H1 (cell line): Measurements from ENCODE around the gene OSBPL3. TPM values are rescaled to one million over a fixed set of nuclear protein-coding genes. Genes with fewer than 3 reads are reported as not detected.

Source experiments
- CTCF ChIA-PET: fragments of 300-600 bp; sonication (Branson Sonifier 250); formaldehyde crosslinking; loops from one replicate; lab custom pipeline; 2021; ENCODE audit not compliant: partially characterized antibody; lab: Charles Lee
- POLR2A ChIA-PET: fragments of 300-600 bp; sonication (Branson Sonifier 250); formaldehyde crosslinking; loops from one replicate; lab custom pipeline; 2021; ENCODE audit warnings: inconsistent platforms; ENCODE audit not compliant: partially characterized antibody; lab: Charles Lee
- DNase-seq, 2 experiments: peaks; one replicate each; pipeline versions ENCODE4 v3.0.0 to v3.0.0-alpha.2; 2010 to 2022; ENCODE audit warnings: low spot score in 2 of 2, low read depth in 1 of 2, mixed read lengths in 1 of 2
- FAIRE-seq: peaks from 2 replicates; lab custom pipeline; 2011; peaks lifted over from hg19 to GRCh38; lab: Jason Lieb, UNC
- H2AFZ ChIP-seq: 2 replicates; pipeline ENCODE4 v1.8.1; 2012; ENCODE audit warnings: low read length, inconsistent platforms
- H2AK5ac ChIP-seq: 2 replicates; pipeline ENCODE4 v1.6.1; 2013; ENCODE audit warnings: low read depth, low read length
- H2BK120ac ChIP-seq: replicated peaks from 2 replicates; pipeline ENCODE3; 2013; ENCODE audit warnings: low read depth, low read length, inconsistent platforms
- H2BK12ac ChIP-seq: 2 replicates; pipeline ENCODE4 v1.6.1; 2013; ENCODE audit warnings: low read depth, low read length
- H2BK15ac ChIP-seq: 2 replicates; pipeline ENCODE4 v1.6.1; 2013; ENCODE audit warnings: low read length
- H2BK20ac ChIP-seq: 2 replicates; pipeline ENCODE4 v1.6.1; 2013; ENCODE audit warnings: low read length
- H2BK5ac ChIP-seq: 2 replicates; pipeline ENCODE4 v1.6.1; 2013; ENCODE audit warnings: low read depth, low read length
- H3K14ac ChIP-seq: 2 replicates; pipeline ENCODE4 v1.6.1; 2013; ENCODE audit warnings: inconsistent platforms; ENCODE audit not compliant: insufficient read length
- H3K18ac ChIP-seq: 2 replicates; pipeline ENCODE4 v1.6.1; 2013; ENCODE audit warnings: low read length; ENCODE audit errors: extremely low read depth
- H3K23ac ChIP-seq: 2 replicates; pipeline ENCODE4 v1.6.1; 2013; ENCODE audit warnings: inconsistent platforms; ENCODE audit not compliant: insufficient read length
- H3K23me2 ChIP-seq: 2 replicates; pipeline ENCODE4 v1.6.1; 2013; ENCODE audit warnings: low read depth, low read length
- H3K27ac ChIP-seq: 2 replicates; pipeline ENCODE4 v1.6.1; 2011; ENCODE audit warnings: low read depth, low read length, inconsistent platforms
- H3K27me3 ChIP-seq, 4 experiments: replicated peaks in 1 of 4; 1 replicate in 1 of 4; 2 replicates in 3 of 4; pipeline versions ENCODE4 v1.6.1 to v1.8.1; 2011 to 2013; ENCODE audit warnings: low read length in 3 of 4, mild to moderate bottlenecking in 3 of 4, inconsistent platforms in 2 of 4, mixed read lengths in 2 of 4, moderate library complexity in 1 of 4; ENCODE audit not compliant: control insufficient read depth in 3 of 4, insufficient read depth in 3 of 4; ENCODE audit errors: extremely low read depth in 1 of 4
- H3K36me3 ChIP-seq, 4 experiments: 2 replicates each; pipeline versions ENCODE4 v1.6.1 to v1.8.1; 2011 to 2013; ENCODE audit warnings: mild to moderate bottlenecking in 4 of 4, low read length in 3 of 4, moderate library complexity in 2 of 4, control low read depth in 1 of 4, inconsistent platforms in 1 of 4; ENCODE audit not compliant: insufficient read depth in 4 of 4, control insufficient read depth in 2 of 4
- H3K4ac ChIP-seq: replicated peaks from 2 replicates; pipeline ENCODE3; 2013; ENCODE audit warnings: low read length, low read depth, mixed read lengths, inconsistent platforms; ENCODE audit not compliant: insufficient read length
- H3K4me1 ChIP-seq, 4 experiments: replicated peaks in 1 of 4; 1 replicate in 1 of 4; 2 replicates in 3 of 4; pipeline versions ENCODE4 v1.6.1 to v1.8.1; 2011 to 2013; ENCODE audit warnings: low read length in 3 of 4, inconsistent platforms in 2 of 4, mixed read lengths in 1 of 4; ENCODE audit not compliant: insufficient read depth in 4 of 4, control insufficient read depth in 3 of 4
- H3K4me2 ChIP-seq, 2 experiments: 2 replicates each; pipeline versions ENCODE4 v1.6.1 to v1.8.1; 2011 to 2013; ENCODE audit warnings: low read depth in 2 of 2, low read length in 2 of 2, control low read depth in 1 of 2, inconsistent platforms in 1 of 2, mild to moderate bottlenecking in 1 of 2; ENCODE audit not compliant: insufficient read depth in 1 of 2
- H3K4me3 ChIP-seq, 4 experiments: fragments of 200-600, 300-600 bp in 1 of 4; sonication (generic), shearing (Covaris generic), sonication (Bioruptor Twin) in 1 of 4; 2 replicates each; pipeline versions ENCODE4 v1.5.1 to v1.8.1; 2011 to 2016; ENCODE audit warnings: low read length in 4 of 4, low read depth in 3 of 4, control low read depth in 2 of 4, inconsistent platforms in 2 of 4, mild to moderate bottlenecking in 2 of 4, mixed read lengths in 1 of 4, moderate library complexity in 1 of 4; ENCODE audit not compliant: insufficient read depth in 2 of 4; ENCODE audit errors: extremely low read depth in 1 of 4
- H3K56ac ChIP-seq: replicated peaks from 2 replicates; pipeline ENCODE3; 2013; ENCODE audit warnings: low read depth, mild to moderate bottlenecking, mixed read lengths, low read length, inconsistent platforms; ENCODE audit not compliant: insufficient read length
- H3K79me1 ChIP-seq: 2 replicates; pipeline ENCODE4 v1.6.1; 2013; ENCODE audit warnings: low read depth, low read length, control low read depth
- H3K79me2 ChIP-seq, 2 experiments: 2 replicates each; pipeline versions ENCODE4 v1.6.1 to v1.8.1; 2012 to 2013; ENCODE audit warnings: low read length in 2 of 2, mild to moderate bottlenecking in 2 of 2, inconsistent platforms in 1 of 2; ENCODE audit not compliant: insufficient read depth in 2 of 2, control insufficient read depth in 1 of 2
- H3K9ac ChIP-seq, 4 experiments: replicated peaks in 1 of 4; 1 replicate in 1 of 4; 2 replicates in 3 of 4; pipeline versions ENCODE4 v1.6.1 to v1.8.1; 2011 to 2013; ENCODE audit warnings: low read depth in 3 of 4, low read length in 3 of 4, control low read depth in 2 of 4, mild to moderate bottlenecking in 2 of 4, moderate library complexity in 2 of 4, inconsistent platforms in 1 of 4; ENCODE audit errors: extremely low read depth in 1 of 4
- H3K9me3 ChIP-seq, 2 experiments: 2 replicates each; pipeline versions ENCODE4 v1.6.1 to v1.8.1; 2012 to 2013; ENCODE audit warnings: mild to moderate bottlenecking in 2 of 2, moderate library complexity in 2 of 2, control low read depth in 1 of 2, inconsistent platforms in 1 of 2, low read depth in 1 of 2, low read length in 1 of 2, mixed read lengths in 1 of 2; ENCODE audit not compliant: insufficient read depth in 2 of 2
- H4K20me1 ChIP-seq, 2 experiments: replicated peaks in 1 of 2; 2 replicates each; pipeline versions ENCODE3 to v1.8.1; 2011 to 2013; ENCODE audit warnings: inconsistent platforms in 2 of 2, low read length in 2 of 2, mild to moderate bottlenecking in 1 of 2; ENCODE audit not compliant: insufficient read depth in 2 of 2, control insufficient read depth in 1 of 2
- H4K5ac ChIP-seq: 2 replicates; pipeline ENCODE4 v1.6.1; 2013; ENCODE audit warnings: low read length, low read depth, mixed read lengths, inconsistent platforms; ENCODE audit not compliant: insufficient read length
- H4K8ac ChIP-seq: 2 replicates; pipeline ENCODE4 v1.8.0; 2013; ENCODE audit warnings: mild to moderate bottlenecking, moderate library complexity, low read length, inconsistent platforms; ENCODE audit not compliant: insufficient read depth; ENCODE audit errors: extremely low read depth
- H4K91ac ChIP-seq: replicated peaks from 2 replicates; pipeline ENCODE3; 2013; ENCODE audit warnings: low read length, mixed read lengths, inconsistent platforms; ENCODE audit not compliant: insufficient read length
- CBX8 ChIP-seq: fragments of 300-800, 300-1000 bp; sonication (generic); IDR thresholded peaks from 2 replicates; pipeline ENCODE4 v1.7.1; 2016; ENCODE audit warnings: low read depth, low read length, borderline replicate concordance
- EP300 ChIP-seq, 2 experiments: IDR thresholded peaks; 1 replicate in 1 of 2; 2 replicates in 1 of 2; pipeline ENCODE4 v1.6.1; 2011 to 2012; ENCODE audit warnings: low read depth in 2 of 2, low read length in 2 of 2, mild to moderate bottlenecking in 2 of 2, borderline replicate concordance in 1 of 2, inconsistent platforms in 1 of 2, moderate library complexity in 1 of 2
- EZH2 ChIP-seq: fragments of 200-600 bp; sonication (generic); IDR thresholded peaks from 2 replicates; pipeline ENCODE4 v1.7.1; 2012; ENCODE audit warnings: low read depth, mild to moderate bottlenecking, moderate library complexity, low read length, inconsistent platforms; ENCODE audit not compliant: severe bottlenecking
- HDAC2 ChIP-seq, 2 experiments: fragments of 300-600 bp in 1 of 2; sonication (generic) in 1 of 2; IDR thresholded peaks; 2 replicates each; pipeline ENCODE4 v1.6.1; 2011 to 2012; ENCODE audit warnings: low read depth in 2 of 2, low read length in 2 of 2, mild to moderate bottlenecking in 2 of 2, moderate library complexity in 2 of 2, borderline replicate concordance in 1 of 2, inconsistent platforms in 1 of 2
- NANOG ChIP-seq: IDR thresholded peaks from 2 replicates; pipeline ENCODE4 v1.6.1; 2011; ENCODE audit warnings: low read length, low read depth, mild to moderate bottlenecking, inconsistent platforms; ENCODE audit not compliant: insufficient read depth, poor library complexity, severe bottlenecking
- NRF1 ChIP-seq: IDR thresholded peaks from 2 replicates; pipeline ENCODE4 v1.6.1; 2011; ENCODE audit warnings: mild to moderate bottlenecking, low read depth, low read length, improper control_type of control experiment
- PHF8 ChIP-seq: fragments of 200-600 bp; sonication (generic); conservative IDR thresholded peaks from 2 replicates; pipeline ENCODE4 v1.7.1; 2012; ENCODE audit warnings: low read depth, mild to moderate bottlenecking, inconsistent platforms, low read length, moderate library complexity
- SAP30 ChIP-seq: fragments of 300-600 bp; sonication (generic); IDR thresholded peaks from 2 replicates; pipeline ENCODE4 v1.7.1; 2012; ENCODE audit warnings: low read length, moderate library complexity, mild to moderate bottlenecking, inconsistent platforms; ENCODE audit not compliant: insufficient read depth, insufficient replicate concordance
- SP1 ChIP-seq: IDR thresholded peaks from 2 replicates; pipeline ENCODE4 v1.6.1; 2011; ENCODE audit warnings: low read depth, low read length
- SP2 ChIP-seq: IDR thresholded peaks from 2 replicates; pipeline ENCODE4 v1.6.1; 2012; ENCODE audit warnings: mild to moderate bottlenecking, low read length, inconsistent platforms
- SP4 ChIP-seq: IDR thresholded peaks from 2 replicates; pipeline ENCODE4 v1.6.1; 2012; ENCODE audit warnings: low read length, inconsistent platforms
- TEAD4 ChIP-seq: IDR thresholded peaks from 2 replicates; pipeline ENCODE4 v1.6.1; 2012; ENCODE audit warnings: low read depth, low read length, inconsistent platforms, mixed read lengths
- YY1 ChIP-seq: IDR thresholded peaks from 2 replicates; pipeline ENCODE4 v1.6.1; 2011; ENCODE audit warnings: low read depth, mild to moderate bottlenecking, low read length
- ZNF274 ChIP-seq: IDR thresholded peaks from 2 replicates; pipeline ENCODE4 v1.7.0; 2012; ENCODE audit warnings: low read length, borderline replicate concordance; ENCODE audit errors: extremely low read depth
- WGBS, 2 experiments: shearing (Covaris generic) in 1 of 2; methylation state at CpG; one replicate each; pipeline versions ENCODE4 v1.1.6 to v1.1.7; 2013 to 2015; ENCODE audit warnings: low lambda C conversion rate in 2 of 2, mixed read lengths in 2 of 2, inconsistent platforms in 1 of 2, low coverage in 1 of 2, missing lambda C conversion rate in 1 of 2; ENCODE audit not compliant: insufficient replicate concordance in 2 of 2, insufficient coverage in 1 of 2, insufficient read length in 1 of 2; ENCODE audit errors: extremely low coverage in 1 of 2, missing lambda C conversion rate in 1 of 2; 5-methylcytosine and 5-hydroxymethylcytosine counted together
- polyA plus RNA-seq, 7 experiments: library from polyadenylated mRNA; depleted of rRNA in 3 of 7; stranded (reverse) in 5 of 7; unstranded in 2 of 7; fragments of >200 nt in 5 of 7; fragments of 200-250 nt in 2 of 7; gene quantifications; 1 replicate in 5 of 7; 2 replicates in 1 of 7; 4 replicates in 1 of 7; pipeline versions ENCODE4 v1.2.1 to v1.2.3, GENCODE V29; 2011 to 2013; ENCODE audit warnings: missing spikeins in 2 of 7, mixed read lengths in 2 of 7
- total RNA-seq: library from RNA; stranded (reverse); fragmentation: NEBNext Ultra II Directional; extraction: Animal tissue kit (Norgen Biotek cat#: 25700); gene quantifications from 2 replicates; pipeline ENCODE4 v1.2.1, GENCODE V29; 2021

Gene OSBPL3
- total and polyA plus RNA-seq, 2 of the 8 experiments (the other 6 are each of a cell fraction or from before 2014, with no cell fraction given) = 2.8 to 13.9 TPM

- Histone ChIP-seq H2BK5ac (no peak overlapping the region), H2AFZ (no peak overlapping the region), H3K79me1 (no peaks in the 10 kb centered on the region), H3K4me2 (no peak overlapping the region), H3K4me1 (peaks cover 0 to 5% (median 0%) of the 10 kb centered on the region in 4 experiments; a peak in 1 of 7 replicates), H3K14ac (no peak overlapping the region), H2BK20ac (no peak overlapping the region), H4K20me1 (no peaks in the 10 kb centered on the region), H3K9me3 (no peaks in the 10 kb centered on the region), H4K5ac (no peak overlapping the region), H4K8ac (no peak overlapping the region), H3K27me3 (no peaks in the 10 kb centered on the region), H3K4me3 (no peak overlapping the region), H2BK120ac (no peak overlapping the region), H2BK15ac (no peak overlapping the region), H3K56ac (no peak overlapping the region), H3K23me2 (no peaks in the 10 kb centered on the region), H3K36me3 (no peaks in the 10 kb centered on the region), H3K9ac (no peak overlapping the region), H4K91ac (no peak overlapping the region), H3K4ac (no peak overlapping the region), H2BK12ac (no peak overlapping the region), H3K27ac (no peak overlapping the region), H2AK5ac (no peak overlapping the region), H3K79me2 (no peaks in the 10 kb centered on the region), H3K23ac (no peak overlapping the region), H3K18ac (no peak overlapping the region)
- POLR2A ChIA-PET = no interaction called here
- FAIRE-seq (no peak), DNase-seq (no peak)
- CTCF ChIA-PET = interaction anchor here (0.6 kb wide), 1 partner anchor 114 kb away, joined by 3 read pairs; no protein-coding TSS in a partner anchor
- WGBS, 2 experiments = 92% methylated on average over 2 of the region's 2 CpGs; no CpG with 5 or more reads in 1 of the 2 experiments
- TF ChIP-seq SP4 = no peak
- no peak for TF ChIP-seq NRF1
- no peak for TF ChIP-seq EZH2
- TF ChIP-seq SAP30 = no peak
- TF ChIP-seq ZNF274 = no peak
- no peak for TF ChIP-seq CBX8
- no peak for TF ChIP-seq SP1
- TF ChIP-seq SP2 = no peak
- TF ChIP-seq NANOG = no peak
- no peak for TF ChIP-seq EP300 (IDR thresholded peaks at IDR 0.05; ENCODE audit: borderline replicate concordance in 1 of 2, low read depth in 2 of 2, low read length in 2 of 2)
- TF ChIP-seq PHF8 = no peak
- TF ChIP-seq HDAC2 (IDR thresholded peaks at IDR 0.05; ENCODE audit: borderline replicate concordance in 1 of 2, low read depth in 2 of 2, low read length in 2 of 2) = no peak
- no peak for TF ChIP-seq TEAD4
- no peak for TF ChIP-seq YY1
These were observed 150.2 kb downstream of the OSBPL3 start for GRCh38 chr7:24829787-24830186.
